Activated CD4-positive, alpha-beta T cell treated with anti-CD3 and anti-CD28 coated beads for 48 hours (primary cell): ENCODE measurements around the gene GALNT9.
"Not testable (repeated sequence)": the region's sequence is repeated elsewhere in the genome, so short reads cannot be mapped to it uniquely, and the experiment has no call there.

Experiments used
- DNase-seq: peaks from one replicate; pipeline ENCODE4 v3.0.0-alpha.2; 2020

Gene GALNT9

DNA sequence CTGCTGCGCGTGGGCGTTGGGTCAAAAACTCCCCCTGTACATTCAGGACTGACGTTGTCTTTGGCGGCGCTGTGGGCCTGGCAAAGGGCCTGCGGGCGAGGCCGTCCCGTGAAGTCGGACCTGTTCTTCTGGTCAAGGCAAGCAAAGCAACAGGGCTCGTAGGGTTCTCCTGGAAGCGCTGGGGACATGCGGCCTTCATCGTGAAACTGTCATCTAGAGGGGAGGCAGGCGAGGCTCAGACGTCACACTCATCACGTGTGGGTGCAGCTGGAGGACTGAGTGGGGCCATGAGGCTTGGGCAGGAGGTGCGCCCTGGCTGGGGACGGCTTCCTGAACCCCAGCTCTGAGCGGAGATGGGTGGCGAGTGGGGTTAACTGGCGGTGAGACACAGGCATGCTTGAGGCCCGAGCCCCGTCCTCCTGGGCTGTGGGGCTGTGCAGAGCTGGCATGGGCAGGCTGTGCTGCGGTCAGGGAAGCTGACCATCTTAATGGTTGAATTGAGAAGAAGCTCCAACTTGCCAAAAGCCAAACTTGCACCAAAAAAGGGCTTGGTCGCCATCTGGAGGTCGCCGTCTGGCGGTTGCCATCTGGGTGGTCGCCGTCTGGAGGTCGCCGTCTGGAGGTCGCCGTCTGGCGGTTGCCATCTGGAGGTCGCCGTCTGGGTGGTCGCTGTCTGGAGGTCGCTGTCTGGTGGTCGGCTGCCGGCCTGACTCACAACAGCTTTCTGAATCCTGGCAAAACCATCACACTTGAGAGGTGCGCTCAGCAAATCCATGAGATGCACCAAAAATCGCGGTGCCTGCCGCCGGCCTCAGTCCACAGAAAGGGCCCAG, 119.0 kb downstream of the GALNT9 start:
- DNase-seq = no peak

DNA sequence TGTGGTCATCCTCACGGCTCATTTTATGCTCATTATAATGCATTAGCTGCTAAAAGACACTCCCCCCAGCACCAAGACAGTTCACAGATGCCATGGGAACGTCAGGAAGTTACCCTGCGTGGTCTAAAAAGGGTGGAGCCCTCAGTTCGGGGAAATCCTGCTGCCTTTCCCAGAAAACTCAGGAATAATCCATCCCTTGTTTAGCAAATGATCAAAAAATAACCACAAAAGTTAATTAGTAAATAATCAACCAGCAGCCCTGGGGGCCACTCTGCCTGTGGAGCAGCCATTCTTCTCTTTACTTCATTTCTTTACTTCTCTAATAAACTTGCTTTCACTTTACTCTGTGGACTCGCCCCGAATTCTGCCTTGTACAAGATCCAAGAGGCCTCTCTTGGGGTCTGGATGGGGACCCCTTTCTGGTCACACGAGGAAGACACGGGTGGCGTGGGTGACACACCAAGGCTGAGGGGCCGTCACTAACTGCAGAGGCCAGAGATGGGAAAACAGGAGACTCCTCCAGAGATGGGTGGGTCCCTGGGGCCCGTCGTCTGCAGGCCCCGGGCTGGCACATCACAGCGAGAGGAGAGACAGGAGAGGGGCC, 119.7 kb downstream of the GALNT9 start:
- no peak for DNase-seq

DNA sequence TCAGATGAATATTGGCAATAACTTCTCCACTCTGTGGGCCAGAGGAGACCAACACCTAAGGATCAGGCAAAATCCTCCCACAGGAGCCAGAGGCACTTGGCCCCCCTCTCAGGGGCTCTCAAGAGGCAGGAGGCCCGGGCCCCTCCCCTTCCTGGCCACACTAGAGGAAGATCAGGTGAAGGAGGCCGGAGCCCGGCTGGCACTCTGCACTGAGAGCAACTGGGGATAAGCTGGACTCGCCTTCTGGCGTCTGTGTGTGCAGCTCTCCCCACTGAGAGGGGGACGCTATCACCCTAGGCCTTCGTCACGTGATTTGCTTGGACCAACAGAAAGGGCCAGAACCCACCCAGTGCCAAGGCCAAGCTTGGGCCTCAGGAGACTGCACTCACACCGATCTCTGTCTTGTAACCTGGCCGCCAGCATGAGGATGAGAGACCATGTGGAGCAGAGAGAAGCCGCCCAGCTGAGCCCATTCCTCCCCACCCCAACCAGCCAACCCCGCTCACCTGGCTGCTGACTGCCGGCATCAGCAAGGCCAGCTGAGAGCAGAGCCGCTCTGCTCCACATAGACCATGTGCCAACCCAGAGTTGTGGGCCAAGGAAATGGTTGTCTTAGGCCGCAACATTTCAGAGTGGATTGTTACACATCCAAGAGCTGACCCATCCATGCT, 121.1 kb downstream of the GALNT9 start:
- no peak for DNase-seq

DNA sequence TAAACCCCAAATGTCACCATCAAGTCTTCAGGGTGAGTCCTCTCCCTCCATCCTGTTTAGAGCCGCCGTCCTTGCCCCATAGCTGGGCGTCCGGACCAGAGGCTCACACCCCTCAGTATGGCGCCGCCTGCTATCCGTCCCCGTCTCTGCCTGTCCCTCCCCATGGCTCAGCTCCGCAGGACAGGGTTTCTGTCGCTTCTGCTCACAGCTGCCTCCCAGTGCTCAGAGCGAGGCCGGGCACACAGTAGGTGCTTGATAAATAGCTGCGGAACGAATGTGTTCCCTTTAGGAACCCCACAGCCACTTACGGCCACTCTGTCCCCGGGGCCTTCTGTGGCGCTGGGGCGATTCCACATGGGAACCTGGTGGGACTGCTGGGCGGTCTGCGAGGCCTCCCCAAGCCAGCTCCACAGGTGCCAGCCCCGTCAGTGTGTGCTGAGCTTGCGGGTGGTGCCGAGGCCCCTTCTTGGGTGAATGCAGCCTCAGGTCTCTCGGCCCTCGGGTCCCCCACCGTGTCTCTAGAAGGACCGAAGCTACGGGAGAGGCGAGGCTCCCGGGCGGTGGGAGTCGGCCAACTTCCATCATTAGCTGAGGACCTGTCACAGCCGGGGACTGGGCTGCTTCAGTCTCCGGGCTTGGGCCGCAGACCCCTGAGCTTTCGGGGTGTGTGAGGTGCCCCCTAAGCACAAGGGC, 122.2 kb downstream of the GALNT9 start:
- DNase-seq = no peak

DNA sequence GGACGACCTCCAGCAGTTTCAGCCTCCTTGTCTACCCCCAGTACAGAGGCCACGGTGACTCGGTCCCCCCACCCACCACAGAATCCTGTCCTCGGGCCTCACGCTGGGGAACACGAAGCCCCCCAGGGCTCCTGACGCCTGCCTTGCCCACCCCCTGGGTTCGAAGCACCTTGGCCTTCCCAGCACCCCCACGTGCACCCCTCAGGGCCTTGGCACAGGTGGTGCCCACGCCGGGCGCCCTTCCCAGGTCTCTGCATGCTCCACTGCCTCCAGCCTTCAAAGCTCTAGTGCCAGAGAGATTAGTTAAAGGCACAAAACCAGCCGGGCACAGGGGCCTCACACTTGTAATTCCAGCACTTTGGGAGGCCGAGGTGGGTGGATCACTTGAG, 123.3 kb downstream of the GALNT9 start:
- no peak for DNase-seq

DNA sequence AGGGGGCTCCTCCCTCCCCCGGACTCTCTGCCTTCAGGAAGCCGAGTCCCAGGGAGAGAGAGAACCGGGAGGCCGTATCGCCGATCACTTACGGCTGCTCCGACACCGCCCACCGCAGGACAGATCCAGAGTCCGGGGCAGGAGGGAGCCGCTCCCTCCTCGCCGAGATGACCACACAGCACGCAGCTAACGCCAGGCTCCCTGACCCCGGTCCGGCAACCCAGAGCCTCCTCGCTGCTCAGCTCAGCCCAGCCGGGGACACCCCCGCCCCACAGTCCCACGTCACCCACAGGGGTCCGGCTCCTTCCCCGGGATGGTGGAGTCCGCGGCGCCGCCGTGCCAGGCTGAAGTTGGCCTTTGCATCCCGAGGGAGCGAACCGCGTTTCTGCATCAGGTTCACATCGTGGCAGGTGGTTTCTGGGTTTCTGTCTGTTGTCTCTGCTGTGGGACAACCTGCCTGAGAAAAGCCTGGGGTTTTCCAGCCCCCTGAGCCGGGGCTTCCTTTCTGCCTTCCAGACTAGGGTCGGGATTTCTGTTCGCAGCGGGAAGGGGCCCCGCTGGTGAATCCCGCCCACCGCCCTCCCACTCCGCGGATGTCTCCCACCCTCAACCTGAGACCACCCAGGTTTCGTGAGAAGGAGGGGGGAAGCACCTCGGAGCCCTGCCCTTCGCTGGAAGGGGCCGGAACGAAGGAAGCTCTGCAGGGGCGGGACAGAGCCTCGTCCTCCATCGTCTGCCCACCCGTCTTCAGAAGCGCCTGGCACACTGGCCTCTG, 123.9 kb downstream of the GALNT9 start:
- no peak for DNase-seq

DNA sequence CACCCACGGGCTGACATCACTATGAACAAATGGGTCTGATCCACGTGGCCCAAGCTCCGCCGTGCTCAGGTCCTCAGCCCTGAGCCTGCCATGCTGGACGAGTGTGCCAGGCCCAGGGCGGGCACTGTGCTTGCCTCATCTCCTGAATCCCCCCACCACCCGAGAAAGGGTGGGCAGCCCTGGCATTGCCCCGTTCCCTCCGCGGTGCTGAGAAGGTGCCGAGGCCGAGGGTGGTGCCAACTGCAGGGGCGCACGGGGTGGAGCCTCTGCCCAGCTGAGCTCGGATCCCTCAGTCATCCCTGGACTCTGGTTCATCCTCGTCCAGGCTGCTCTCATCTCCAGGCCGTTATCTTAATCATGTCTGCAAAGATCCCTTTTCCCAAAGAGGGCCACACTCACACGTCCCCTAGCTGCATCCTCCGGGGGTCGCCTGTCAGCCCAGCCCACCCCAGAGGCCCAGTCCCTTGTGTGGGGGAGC, 124.6 kb downstream of the GALNT9 start:
- DNase-seq = no peak

DNA sequence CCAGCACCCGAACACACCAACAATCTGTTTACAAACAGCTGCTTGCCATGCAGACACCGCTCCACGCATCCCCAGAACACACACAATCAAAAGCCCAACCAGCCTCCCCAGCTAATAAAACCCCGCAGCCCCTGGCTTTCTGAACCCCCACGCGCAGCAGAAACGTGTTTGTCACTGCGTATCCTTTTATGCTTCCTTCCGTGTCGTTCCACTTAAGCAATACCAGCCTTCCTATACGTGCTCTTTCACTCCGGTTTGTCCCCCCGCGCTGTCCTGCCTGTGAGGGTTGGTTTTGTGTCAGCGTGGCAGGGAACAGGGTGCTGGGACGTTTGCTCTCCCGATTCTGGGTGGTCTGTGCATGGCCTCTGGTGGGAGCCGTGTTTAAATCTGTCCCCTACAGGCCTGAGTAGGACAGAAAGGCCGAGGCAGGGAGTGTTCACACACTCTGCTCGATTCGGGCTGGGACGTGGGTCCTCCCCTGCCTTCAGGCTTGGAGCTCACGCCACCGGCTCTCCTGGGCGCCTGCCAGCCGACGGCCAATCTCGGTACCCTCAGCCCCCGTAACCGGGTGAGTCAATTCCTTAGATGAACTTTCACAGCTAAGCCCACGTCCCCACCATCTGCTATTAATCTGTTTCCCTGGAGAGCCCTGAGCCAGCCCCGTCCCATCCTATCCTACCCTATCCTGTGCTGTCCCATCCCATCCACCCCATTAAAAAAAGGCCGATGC, 125.2 kb downstream of the GALNT9 start:
- DNase-seq = no peak

DNA sequence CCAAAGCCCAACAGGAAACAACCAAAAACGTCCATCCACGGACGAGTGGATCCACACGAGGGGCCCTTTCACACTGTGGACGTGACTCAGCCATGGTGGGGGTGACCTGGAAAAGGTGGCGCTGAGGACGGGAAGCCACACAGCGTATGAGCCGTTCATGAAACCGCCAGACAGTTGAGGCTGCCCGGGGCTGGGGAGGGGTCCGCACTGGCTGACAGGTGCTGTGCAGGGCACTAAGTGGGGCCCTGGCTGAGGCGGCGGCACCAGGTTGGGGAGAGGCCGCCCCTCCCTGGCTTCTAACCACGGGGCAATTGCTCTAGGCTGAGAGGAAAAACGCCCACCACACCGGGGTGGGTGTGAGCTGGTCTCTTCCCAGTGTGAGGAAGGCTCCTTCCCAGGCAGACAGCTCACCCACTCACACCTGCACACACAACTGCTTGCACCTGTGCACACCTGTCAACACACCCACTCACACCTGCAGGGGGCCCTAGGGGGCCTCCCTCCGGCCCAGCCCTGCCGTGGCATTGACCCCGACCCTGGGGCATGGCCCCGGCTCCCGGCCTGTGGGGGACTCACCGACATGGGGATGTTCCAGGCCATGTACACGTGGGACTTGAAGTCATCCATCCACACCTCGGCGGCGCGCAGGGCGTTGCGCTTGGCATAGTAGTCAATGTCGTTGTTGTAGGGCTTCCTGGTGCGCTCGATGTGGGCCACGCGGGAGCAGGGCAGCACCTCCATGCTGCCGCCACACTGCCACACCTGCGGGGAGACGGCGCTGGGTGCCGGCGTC, 126.3 kb downstream of the GALNT9 start:
- DNase-seq = no peak

DNA sequence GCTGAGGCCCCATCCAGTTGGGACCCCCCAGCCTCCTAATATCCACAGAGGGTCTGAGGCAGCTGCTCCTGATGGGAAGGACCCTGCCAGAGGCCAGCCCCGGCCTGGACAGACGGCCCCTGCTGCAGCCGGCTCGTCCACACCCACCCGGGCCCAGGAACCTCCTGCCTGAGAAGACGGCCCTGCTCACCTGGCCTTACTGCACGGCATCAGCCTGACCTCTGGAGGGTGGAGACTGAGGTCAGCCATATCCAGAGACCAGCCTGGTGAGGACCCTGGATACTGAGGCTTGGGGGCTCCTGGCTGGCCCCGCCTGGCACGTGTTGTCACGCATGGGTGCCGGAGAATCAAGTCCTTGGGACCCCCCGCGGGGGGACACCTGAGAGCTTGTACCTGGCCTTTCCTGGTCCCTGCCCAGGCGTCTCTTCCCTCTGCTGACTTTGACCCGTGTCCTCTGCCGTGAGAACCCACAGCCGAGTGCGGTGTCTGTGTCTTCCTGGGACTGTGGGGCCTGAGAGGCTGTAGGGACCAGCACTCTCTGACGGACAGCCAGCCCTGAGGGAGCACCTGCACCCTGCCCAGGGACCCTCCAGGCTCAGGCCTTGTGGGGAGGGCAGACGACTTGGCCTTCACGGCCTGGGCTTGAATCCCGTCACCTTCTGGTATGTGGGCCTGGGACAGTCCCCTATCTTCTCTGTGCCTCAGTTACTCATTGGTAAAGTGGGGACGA, 127.8 kb downstream of the GALNT9 start:
- no peak for DNase-seq

DNA sequence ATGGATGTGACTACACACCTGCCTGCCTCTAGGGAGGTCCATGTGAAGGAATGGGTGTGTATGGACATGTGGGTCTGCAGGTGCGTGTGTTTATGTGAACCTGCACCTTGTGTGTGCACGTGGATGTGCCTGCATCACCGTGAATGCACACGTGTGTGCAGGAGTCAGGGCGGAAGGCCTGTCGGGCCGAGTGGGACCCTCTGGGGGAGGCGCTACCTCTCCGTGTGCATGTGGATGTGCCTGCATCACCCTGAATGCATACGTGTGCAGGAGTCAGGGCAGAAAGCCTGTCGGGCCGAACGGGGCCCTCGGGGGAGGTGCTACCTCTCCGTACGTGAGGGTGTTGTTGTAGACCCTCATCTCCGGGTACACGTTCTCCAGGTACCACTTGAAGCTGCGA, 128.6 kb downstream of the GALNT9 start:
- DNase-seq = no peak

DNA sequence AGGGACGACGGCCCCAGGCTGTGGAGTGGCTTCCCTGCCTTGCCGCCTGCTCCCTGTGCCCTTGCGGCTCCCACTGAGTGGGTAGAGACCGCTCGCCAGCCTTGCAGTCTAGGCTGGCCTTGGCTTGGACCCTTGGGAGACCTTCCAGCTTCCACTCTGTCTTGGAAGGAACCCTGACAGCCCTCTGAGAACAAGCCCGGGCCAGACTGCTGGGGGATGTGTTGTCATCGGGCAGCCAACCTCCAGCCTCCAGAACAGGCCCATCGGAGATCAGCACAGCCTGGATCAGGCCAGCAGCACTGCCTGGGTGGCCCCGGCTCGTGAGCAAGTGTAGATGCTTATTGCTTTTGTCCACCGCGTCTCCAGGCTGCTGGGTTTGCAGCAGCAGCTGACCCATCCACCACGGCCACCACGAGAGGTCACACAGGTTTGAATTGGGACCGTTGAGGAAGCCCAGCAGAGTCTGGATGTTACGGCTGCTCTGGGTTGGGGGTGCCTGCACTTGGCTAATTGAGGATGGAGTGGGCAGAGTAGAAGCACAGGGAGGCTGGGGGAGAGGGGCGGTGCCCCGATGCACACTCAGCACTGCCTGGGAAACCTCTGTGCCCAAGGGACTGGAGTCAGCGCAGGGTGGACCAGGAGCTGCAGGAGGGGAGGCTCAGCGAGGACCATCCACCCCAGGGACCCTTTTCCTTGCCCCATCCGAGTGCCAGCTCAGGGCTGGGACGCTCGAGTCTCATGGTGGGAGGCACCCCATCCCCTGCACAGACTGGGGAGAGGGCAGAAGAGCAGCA, 129.7 kb downstream of the GALNT9 start:
- DNase-seq = no peak

DNA sequence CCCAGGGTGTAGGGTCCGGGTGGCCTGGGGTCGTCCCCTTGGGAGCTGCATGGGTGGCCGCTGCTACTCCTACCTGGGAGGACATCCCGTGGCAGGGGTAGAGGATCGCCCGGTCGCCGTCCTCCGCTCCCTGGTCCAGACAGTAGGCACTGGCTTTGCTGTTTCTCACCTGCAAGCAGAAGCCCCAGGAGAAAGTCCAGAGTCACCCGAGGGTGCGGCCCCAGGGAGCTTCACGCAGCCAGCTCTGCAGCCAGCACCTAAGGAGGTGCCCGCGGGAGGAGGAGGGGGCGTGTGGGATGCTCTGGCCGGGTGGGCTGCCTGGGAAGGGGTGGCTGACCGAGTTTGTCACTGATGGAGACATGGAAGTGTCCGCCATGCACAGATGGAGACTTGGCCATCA, 130.3 kb downstream of the GALNT9 start:
- DNase-seq = no peak

DNA sequence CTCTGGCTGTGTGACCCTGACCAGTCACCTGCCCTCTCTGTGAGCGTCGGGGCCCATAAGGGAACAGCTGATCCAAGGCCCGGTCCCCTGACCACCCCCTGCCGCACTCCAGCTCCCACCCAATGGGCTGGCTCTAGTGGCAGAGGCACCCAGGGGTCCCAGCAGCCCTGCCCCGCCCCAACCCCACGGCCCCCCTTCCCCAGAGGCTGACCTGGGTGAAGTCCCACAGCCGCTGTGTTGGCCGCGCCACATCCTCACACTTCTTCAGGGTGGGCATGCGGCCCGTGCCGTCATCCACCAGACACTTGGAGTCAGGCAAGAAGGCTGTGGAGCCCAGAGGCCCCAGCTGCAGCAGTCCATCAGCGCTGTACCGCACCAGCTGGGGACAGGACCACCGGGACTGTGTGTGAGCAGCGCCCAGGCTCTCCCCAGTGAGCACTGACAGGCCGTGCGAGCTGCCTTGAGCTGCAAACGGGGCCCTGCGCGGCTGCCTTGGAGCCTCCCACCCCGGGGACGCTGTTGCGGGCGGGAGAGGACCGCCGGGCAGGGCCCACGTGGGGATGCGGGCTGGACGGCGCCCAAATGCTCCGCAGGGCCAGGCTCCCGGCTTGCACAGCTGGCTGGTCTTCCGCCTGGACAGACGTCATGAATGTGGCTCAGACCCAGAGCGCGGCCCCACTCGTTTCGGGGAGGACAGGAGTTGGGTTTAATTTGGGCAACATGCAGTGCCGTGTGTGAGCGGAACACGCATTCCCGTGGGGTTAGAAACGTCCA, 131.6 kb downstream of the GALNT9 start:
- no peak for DNase-seq

DNA sequence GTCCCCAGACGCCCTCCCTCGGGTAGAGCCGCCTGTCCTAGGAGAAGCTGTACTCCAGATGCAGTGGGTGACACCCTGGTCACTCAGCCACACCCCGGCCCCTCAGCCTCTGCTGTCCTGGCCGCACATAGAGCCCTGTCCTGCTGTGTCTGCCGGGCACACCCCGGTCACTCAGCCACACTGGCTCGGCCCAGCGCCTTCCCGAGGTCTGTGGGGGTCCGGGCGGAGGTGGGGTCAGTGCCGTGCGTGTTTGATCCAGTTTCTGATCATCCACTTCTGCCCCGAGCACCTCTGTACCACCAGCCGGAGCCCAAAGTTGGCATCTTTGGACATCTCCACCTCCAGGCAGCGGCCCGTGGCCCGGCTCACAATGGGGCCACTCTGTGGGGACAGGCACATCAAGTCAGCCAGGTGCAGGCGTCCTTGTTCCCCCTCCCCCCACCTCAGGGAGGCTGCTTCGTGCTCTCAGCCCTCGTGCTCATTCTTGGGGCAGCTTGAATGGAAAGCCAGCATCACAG, 132.5 kb downstream of the GALNT9 start:
- no peak for DNase-seq

DNA sequence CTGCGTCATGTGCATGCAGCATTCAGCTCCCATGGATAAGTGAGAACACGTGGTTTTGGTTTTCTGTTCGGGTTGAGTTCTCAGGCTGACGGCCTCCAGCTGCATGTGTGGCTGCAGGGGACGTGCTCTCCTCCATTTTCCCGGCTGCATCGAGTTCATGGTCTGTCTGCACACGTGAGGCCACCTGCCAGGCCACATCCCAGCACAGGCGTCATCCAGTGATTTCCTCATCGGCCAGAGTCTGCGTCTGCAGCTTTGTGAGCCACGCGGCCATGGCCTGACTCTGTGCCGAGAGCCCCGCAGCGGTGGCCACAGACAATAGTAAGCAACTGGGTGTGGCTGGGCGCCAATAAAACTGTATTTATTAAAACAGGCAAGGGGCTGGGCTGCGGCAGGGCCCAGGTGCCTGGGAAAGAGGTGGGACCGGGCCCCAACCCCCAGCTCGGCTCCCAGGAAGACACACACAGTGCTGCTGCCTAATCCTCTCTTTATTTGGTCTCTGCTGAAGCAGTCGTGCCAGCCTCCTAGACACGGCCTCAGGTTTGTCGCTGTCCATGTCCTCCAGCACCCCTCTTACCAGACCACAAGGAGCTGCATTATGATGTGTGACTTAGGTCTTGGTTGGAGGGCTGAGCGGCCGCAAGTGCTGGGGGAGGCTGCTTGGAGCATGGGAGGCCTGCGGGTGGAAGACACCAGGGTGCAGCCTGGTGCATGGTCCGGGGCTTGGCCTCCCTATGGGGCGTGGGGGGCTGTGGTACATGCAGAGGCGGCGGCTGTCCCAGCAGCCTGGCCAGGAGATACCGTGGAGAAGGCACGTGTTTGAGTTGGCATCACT, 133.1 kb downstream of the GALNT9 start:
- no peak for DNase-seq

DNA sequence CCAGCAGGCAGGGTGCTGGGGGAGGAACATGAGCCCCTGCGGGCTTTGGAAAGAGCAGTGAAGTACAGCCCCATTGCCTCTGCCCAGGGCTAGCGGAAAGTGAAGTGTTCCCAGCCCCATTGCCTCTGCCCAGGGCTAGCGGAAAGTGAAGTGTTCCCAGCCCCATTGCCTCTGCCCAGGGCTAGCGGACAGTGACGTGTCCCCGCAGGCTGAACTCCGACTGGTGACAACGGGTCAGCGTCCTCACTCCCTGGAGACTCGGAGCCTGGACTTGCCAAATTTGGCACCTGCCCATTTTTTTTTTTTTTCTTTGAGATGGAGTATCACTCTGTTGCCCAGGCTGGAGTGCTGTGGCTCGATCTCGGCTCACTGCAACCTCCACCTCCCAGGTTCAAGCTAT, 134.1 kb downstream of the GALNT9 start:
- DNase-seq = not testable (repeated sequence)
